ENCODE results near the gene RIMKLB. TPM values are rescaled to one million over a fixed set of nuclear protein-coding genes. Genes with fewer than 3 reads are reported as not detected.

The RIMKLB gene
- polyA plus RNA-seq, 2 of the 4 experiments (the other 2 are of a cell fraction): 21.0 to 43.8 TPM

- TF ChIP-seq ZNF302 (CRISPR knock-in tag; IDR thresholded peaks at IDR 0.05) (no peak), FOXS1 (CRISPR knock-in tag; IDR thresholded peaks at IDR 0.05) (no peak), MAX (IDR thresholded peaks at IDR 0.05) (no peak), RCOR1 (IDR thresholded peaks at IDR 0.05; ENCODE audit: low read depth, low read length) (no peak), RAD21 (conservative IDR thresholded peaks at IDR 0.05 in 1 of 2, IDR thresholded peaks at IDR 0.05 in 1 of 2) (no peak), HMGXB4 (CRISPR knock-in tag; IDR thresholded peaks at IDR 0.05; ENCODE audit: borderline replicate concordance) (no peak)
Measured at GRCh38 chr12:8676651-8677050, 21.1 kb upstream of the RIMKLB start (continued).

GRCh38 chr12:8677362-8677761 is 20.4 kb upstream of the RIMKLB start:
- no peak for ATAC-seq
- FAIRE-seq: no peak
- H3K4me2 ChIP-seq: no peak overlapping the region
- ChIA-PET CTCF (interaction anchor here (0.6 to 6.8 kb wide), 8 partner anchors 10 to 1136 kb away, joined by 3 to 45 read pairs (median 4); partner anchors contain the start of gene M6PR), POLR2A (no interaction called here)
- no peak overlapping the region for H3K27ac ChIP-seq
- H3K9me3 ChIP-seq: no peaks in the 10 kb centered on the region
- DNase-seq (ENCODE audit: low read depth in 1 of 2, low spot score in 1 of 2): no peak
- 77% methylated on average over 3 of the region's 3 CpGs for WGBS (ENCODE audit: missing lambda C conversion rate)
- no peak overlapping the region for H3K4me3 ChIP-seq
- H3K4me1 ChIP-seq: peaks cover 7% of the 10 kb centered on the region; the same call in 2 of the 3 replicates
- no peak for TF ChIP-seq BCL3 (IDR thresholded peaks at IDR 0.05)
- no peak for TF ChIP-seq GATA3 (IDR thresholded peaks at IDR 0.05; ENCODE audit: borderline replicate concordance)
- no peak for TF ChIP-seq MYC (IDR thresholded peaks at IDR 0.05; ENCODE audit: borderline replicate concordance, low read length)
- TF ChIP-seq HOXA7 (CRISPR knock-in tag; IDR thresholded peaks at IDR 0.05): no peak
- no peak for TF ChIP-seq SREBF2 (IDR thresholded peaks at IDR 0.05)
- no peak for TF ChIP-seq ZC3H11A (IDR thresholded peaks at IDR 0.05)
- no peak for TF ChIP-seq POLR2AphosphoS2 (conservative IDR thresholded peaks at IDR 0.05; ENCODE audit: low read length)
- TF ChIP-seq MAFK (IDR thresholded peaks at IDR 0.05; ENCODE audit: partially characterized antibody): no peak
- TF ChIP-seq FOSB (CRISPR knock-in tag; IDR thresholded peaks at IDR 0.05): no peak
- TF ChIP-seq ATOH8 (CRISPR knock-in tag; IDR thresholded peaks at IDR 0.05; ENCODE audit: low read depth): no peak
- no peak for TF ChIP-seq JUNB (IDR thresholded peaks at IDR 0.05)
- TF ChIP-seq E2F6 (IDR thresholded peaks at IDR 0.05; ENCODE audit: borderline replicate concordance, low read depth): no peak
- no peak for TF ChIP-seq HOXB13 (CRISPR knock-in tag; IDR thresholded peaks at IDR 0.05; ENCODE audit: low read depth)
- no peak for TF ChIP-seq HEYL (CRISPR knock-in tag; IDR thresholded peaks at IDR 0.05)
- no peak for TF ChIP-seq FOXS1 (CRISPR knock-in tag; IDR thresholded peaks at IDR 0.05)
- no peak for TF ChIP-seq ESRRA (IDR thresholded peaks at IDR 0.05; ENCODE audit: borderline replicate concordance, low read length)
- no peak for TF ChIP-seq HMGXB4 (CRISPR knock-in tag; IDR thresholded peaks at IDR 0.05; ENCODE audit: borderline replicate concordance)

Data from A549 (cell line).